ENCODE measurements around the gene NCSTN.

NCSTN gene
- 41.6 to 54.9 (median 47.6) reads per million in 4 experiments for total RNA-seq

DNA sequence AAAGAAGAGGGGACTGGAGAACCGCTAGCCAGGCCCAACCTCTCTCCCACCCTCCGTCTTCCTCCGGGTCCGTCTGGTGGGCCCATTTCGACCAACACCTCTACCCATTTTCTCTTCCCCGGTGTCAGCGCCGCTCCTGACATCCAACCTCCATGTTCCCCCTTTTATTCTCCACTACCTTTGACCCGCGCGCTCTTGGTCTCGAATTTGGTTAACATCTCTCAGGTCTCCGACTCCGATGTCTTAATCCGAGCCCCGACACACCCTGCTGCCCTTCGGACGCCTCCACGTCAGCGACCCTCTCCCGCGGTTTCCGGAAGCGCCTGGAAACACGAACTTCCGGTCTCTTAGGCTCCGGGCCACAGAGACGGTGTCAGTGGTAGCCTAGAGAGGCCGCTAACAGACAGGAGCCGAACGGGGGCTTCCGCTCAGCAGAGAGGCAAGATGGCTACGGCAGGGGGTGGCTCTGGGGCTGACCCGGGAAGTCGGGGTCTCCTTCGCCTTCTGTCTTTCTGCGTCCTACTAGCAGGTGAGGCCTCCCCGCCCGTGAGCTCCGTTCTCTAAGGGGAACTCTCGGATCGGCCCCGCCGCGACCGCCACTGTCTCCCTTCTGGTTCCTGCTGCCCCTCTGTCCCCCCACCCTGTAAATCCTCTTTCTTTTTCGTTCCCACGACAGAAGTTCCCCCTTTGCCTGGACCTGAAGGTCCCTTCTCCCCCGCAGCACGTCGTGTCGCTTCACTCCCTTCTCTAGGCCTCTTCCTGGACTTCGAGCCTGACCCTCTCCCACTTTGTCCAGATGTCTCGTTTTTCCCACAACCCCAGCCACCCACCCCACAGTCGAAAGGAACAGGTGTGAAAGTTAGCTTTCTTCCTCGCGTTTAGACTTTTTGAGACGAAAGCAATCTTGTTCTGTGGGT is at the start of gene NCSTN, which contains the start of gene COPA:
TSS of gene NCSTN (plus strand) at position 431 of the 917 bp plus-strand sequence. CDS start at position 445, 14 bp downstream.
TSS of gene COPA (minus strand) at position 298 of the 917 bp plus-strand sequence. CDS start at position 218, 80 bp downstream.
- DNase-seq, result peak; percentile 85

DNA sequence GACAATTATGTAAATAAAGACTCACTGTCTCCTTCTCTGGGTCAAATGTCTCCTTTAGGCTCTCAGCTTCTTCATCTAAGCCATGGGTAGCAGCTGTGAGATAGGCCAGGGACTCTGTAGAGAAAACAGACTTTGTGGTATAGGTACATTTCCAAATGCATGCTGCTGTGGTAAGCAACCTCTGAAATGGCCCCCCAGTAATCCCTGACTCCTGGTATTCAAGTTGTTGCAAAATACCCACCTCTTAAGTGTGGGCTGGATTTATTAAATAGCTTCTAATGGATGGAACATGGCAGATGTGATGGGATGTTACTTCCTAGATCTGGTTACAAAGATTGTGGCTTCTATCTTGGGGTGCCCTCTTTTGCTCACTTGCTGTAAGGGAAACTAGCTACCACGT is 47.1 kb upstream of the NCSTN start:
- no peak for DNase-seq

DNA sequence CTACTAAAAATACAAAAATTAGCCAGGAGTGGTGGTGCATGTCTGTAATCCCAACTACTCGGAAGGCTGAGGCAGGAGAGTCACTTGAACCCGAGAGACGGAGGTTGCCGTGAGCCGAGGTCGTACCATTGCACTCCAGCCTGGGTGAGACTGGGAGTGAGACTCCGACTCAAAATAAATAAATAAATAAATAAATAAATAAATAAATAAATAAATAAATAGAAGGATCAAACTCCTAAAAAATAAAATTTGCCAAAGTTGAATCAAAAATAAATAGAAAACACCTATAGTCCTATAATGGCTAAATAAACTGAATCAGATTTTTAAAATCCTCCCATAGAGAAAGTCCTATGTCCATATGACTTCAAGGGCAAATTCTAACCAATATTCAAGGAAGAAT is 43.0 kb upstream of the NCSTN start:
- DNase-seq, result no peak

DNA sequence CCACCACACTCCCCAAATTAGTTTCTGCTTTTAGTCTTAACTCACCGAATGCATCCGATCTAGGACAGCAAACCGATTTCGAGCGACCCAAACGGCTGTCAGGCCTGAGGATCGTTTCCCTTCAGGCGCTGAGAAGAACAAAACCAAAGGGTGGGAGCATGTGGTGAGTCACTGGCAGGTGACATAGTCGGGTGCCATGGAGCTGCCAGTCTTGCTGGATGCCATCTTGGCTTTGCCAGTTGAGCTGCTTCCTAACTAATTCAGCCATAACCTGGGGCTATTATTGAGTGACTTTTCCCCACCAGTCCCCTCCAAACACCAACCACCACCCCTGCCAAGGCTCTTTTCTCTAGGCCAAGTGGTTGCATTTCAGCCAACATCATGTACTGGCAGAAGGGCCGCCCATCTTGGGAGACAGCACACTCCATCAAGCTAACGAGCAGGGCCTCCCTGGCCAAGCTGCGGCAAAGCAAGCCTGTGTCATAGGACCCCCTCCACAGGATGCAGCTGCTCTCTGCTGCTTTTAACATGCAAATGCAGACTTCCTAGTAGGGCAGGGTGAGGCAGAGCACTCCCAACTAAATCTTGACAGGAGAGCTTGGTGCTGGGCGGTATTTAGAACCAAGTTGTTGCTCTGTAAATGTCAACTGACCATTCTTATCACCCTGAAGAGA is 35.9 kb upstream of the NCSTN start:
- no peak for DNase-seq

DNA sequence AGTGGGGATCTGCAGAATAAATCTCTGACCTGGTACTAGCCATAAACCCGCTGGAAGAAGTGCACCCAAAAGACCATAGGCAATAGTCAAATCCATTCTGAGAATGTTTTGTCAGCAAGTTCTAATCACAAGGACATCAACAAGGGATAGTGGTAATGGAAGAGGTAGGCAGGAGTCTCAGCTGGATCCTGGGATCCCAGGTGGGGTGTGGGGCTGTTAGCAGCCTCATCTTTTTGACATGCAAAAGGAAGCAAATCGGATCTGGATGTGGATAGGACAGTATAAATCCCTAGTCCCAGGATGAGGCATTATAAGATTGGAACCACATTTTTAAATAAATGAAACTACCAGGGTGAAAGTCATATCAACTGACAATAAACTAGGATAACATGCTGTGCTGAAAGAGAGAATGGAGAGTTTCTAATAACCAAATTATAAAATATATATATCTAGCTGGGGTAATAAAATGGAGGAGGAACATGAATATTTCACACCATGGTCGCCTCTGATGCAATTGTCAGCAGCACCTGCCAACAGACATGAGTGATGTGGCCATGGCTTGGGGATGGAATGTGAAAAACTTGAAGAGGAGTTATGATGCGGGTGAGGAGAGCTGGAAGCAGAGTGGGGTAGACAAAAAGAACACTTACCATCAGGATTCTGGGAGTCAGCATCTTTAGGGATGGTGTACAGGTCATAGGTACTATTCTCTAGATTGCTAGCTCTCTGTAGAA is 34.6 kb upstream of the NCSTN start:
- no peak for DNase-seq

DNA sequence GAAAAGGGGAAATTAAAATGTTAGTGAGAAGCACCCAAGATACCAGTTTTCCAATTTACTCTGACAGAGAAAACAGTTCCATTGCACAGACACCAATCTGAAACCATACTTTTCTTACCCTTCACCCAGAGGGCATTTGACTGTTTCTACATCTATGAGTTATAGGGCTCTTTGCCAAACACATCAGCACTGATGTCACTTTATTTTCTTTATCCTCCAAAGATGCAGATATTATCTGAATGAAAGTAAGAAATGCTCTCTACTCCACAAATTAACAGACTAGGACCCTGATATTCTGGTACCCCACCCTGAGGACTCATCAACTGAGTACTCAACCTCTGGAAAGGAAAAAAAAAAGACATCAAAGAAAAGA is 34.0 kb upstream of the NCSTN start:
- no peak for DNase-seq

DNA sequence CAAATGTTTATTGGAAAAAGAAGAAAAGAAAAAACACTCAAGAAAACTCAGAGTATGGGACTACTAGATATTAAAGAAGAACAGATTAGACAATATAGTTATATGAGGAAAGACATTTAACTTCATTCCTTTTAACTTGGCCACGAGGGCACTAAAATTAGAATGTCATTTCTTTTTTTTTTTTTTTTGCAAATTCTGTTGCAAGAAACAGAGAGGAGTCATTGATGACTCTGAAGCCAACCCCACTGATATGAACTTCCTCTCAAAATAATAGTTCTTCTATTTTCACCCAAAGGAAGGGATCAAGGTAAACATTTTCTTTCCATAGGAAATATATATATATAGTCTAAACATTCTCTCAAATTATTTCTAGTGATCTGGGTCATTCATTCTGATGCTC is 33.6 kb upstream of the NCSTN start:
- no peak for DNase-seq

DNA sequence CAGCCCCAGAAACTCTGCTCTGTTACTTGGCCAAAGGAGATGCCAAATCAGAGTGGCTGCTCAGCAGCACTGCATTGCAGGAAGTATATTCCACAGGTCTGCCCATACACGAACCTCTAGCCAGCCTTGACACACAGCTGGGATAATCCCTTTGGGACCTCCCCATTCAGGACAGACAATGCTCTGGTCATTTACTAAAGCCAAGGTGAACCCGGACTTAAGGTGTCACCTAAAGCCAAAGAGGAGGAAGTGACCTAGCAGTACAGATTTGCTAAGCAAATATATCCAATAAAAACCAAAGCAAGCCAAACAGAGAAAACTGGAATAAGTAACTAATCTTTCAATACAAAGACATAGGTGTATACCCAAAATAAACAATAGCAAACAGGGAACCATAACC is 27.8 kb upstream of the NCSTN start:
- DNase-seq, result no peak

DNA sequence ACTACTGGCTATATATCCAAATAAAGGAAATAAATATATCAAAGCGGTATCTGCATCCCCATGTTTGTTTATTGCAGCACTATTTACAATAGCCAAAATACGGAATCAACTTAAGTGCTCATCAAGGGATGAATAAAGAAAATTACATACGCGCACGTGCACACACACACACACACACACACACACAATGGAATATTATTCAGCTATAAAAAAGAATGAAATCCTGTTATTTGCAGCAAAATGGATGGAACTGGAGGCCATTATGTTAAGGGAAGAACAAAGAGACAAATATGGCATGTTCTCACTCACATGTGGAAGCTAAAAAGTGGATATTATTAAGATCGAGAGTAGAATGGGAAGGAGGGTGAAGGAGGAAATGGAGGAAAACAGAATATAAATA is 20.4 kb upstream of the NCSTN start:
- DNase-seq, result no peak

DNA sequence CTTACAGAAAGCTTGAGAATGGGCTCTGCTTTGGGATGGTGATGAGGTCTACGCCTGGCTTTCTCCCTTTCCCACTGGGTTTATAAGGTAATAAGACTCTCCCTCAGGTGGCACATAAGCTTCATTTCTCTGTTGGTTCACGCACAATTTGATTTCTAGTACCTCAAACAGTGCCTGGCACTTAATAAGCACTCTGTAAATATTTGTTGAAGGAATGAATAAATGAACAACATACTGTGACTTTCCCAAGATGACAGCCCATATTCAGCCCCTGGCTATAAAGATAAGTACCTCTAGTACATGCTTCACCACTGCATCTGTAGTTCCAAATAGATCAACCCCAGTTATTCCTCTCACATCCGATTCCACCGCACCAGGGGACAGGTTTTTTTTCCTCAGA is 17.9 kb upstream of the NCSTN start:
- no peak for DNase-seq

DNA sequence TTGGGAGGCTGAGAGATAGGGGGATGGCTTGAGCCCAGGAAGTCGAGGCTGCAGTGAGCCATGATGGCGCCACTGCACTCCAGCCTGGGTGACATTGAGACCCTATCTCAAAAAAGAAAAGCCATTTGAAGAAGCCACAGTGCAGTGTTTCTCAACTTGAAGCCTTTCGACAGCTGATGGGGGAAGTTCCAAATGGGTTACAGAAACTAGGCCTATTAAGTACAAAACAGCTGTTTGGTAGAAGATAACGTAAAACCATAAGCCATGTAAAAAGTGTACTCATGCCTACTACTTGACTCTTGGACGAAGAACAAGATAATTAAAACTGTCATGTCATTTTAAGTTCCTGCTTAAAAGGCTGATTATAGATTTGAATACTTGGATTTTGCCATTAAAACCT is 16.8 kb upstream of the NCSTN start:
- no peak for DNase-seq

DNA sequence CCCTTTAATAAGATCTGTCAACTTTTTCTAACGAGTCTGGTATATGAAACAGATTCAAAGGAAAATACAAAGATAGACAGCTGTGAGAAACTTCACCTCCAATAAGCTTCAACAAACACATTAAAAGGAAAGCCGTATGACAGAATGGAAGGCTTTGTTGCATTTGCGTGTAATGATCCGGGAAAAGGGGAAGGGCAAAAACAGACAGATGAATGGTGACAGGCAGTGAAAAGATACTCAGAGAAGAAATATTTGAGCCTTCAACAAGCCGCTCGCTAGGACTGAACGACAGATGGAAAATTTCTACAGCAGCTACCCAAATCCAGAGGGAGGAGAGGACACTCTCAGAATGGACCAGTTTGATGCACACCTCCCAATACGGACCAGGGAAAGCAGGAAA is 15.0 kb upstream of the NCSTN start:
- DNase-seq, result no peak

DNA sequence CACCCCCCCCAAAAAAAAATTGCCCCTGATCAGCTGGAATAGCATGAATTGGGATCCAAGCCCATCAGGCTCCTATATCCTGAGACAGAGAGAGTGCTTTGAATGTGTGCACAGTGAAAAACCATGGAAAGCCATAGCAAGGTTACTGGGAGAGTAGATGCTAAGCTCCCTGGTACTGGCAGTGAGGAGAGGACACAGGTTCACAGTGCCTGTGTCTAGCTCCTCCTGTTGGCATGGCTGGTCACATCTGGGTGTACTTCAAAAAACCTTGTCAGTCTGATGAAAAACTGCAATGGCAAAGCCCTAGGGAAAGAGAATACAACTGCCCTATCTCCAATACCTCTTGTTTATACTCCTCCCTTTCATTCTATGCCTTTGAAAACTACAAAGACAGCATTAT is 13.1 kb upstream of the NCSTN start:
- no peak for DNase-seq

DNA sequence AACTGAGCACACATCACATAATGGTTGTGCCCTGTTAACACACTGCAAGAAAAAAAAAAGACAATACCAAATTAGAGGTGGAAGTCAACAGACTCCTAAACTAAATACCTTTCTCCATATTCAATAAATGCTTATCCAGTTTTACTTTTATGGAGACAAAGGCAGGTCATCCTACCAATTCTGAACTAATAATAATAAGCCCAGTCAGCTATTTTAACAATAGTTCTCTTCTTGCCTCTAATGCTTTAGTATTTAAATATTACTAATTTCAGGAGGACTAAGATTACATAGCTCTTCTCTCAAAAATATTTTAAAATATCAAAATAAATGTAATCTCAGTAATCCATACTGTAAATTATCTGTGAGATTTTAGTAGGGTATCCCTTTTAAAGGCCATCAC is 10.7 kb upstream of the NCSTN start:
- no peak for DNase-seq

DNA sequence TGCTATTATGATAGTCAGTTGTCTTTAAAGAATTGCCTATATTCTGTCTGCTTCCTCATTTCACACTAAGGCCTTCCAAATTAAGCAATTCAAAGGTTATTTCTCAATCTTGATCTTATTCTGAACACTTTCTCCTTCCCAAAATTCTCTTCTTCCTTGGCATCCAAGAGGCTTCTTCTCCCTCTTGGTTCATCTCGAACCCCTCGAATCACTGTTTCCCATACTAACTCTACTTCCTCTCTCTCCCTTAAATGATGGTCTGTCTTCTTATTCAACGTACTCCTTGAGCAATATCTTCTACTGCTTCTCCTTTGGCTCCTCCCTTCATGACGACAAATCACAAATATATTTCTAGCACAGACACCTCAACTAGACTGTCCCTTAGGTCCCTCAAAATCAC is 4.6 kb upstream of the NCSTN start:
- DNase-seq, result no peak

DNA sequence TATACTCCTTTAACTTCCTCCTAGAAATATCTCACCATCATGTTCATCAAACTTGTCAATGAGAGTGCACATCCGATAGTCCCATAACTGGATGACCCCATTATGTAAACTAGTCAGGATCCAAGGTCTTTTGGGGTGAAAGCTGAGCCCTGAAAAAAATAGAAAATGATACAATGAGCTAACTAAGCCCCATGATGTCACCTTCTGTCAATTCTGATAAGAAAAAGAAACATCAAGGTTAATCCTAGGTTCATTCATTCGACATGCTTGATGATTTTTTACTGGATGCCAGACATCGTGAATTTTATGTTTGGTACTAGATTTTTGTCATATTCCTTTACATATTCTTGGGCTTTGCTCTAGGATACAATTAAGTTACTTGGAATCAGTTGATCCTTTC is 3.0 kb upstream of the NCSTN start:
- DNase-seq, result no peak

DNA sequence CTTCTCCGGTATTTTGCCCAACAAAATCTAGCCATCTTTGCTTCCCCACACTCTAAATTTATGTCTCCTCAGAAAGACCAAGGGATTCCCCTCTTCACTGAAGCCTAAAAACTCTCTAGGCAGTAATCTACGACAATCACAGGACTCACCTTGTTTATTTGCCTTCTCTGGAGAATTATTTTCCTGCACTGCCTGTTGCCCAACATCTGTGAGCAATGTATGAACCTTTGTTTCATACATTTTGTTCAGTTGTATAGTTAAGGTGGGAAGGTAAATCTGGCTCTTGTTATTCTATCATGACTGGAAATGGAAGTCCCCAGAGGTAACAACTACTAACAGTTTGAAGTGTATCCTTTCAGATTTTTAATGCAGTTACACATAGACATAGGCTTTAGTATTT is 2.3 kb upstream of the NCSTN start:
- no peak for DNase-seq

DNA sequence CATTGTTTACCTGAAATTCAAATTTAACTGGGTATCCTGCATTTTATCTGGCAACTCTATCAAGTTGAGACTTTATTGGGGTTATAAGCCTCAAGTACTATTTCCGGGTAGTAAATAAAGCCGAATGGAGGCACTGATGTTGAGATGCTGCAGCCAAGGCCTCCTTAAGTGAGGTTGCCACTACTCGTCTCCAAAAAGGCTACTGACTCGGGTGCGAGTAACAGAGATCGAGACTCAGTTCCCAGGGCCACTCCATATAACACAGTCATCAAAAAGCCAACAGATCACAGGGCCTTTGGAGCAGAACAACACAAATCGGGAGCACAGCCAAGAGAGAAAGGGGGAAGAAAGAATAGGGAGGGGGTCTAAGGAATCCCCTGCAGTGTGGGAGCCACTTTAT is 657 bp upstream of the NCSTN start:
- no peak for DNase-seq

DNA sequence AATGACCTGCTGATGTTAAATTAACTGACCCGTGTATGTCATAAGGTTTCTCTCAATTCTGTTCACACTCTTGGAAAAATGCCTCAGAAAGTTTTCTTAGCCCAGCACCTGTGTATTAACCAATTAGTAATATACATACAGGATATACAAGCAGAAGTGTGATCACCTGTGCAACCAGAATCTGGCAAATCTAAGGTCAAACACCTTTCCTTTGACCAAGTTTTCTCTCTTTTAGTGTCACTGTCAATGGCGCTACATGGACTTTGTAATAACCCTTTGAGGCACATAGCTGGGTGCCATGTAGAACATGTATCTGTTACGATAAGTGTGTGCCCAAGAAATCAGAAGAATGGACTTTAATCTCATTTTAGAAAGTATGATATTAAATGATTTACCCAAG is 1.1 kb downstream of the NCSTN start:
- DNase-seq, result no peak

DNA sequence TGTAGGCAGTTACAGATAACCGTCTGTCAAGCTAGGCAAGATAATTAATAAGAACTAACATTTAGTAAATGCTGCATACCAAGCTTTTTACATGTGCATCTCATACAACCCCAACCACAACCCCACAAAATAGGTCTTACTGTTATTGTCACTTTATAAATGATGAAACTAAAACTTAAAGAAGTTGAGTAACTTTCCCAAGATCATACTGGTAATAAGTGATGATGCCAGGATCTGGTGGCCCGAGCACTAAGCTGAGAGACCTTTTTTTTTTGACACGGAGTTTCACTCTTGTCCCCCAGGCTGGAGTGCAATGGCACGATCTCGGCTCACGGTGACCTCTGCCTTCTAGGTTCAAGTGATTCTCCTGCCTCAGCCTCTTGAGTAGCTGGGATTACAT is 1.8 kb downstream of the NCSTN start:
- no peak for DNase-seq

DNA sequence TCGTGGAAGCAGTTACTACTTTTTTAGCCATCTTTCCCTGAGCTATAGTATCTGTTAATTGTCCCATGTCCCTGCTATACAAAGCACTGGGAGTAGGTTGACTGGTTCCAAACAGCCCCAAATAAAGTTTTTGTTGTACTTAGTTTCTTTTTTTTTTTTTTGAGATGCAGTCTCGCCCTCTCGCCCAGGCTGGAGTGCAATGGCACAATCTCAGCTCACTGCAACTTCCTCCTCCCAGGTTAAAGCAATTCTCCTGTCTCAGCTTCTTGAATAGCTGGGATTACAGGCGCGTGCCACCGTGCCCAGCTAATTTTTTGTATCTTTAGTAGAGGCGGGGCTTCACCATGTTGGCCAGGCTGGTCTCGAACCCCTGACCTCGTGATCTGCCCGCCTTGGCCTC is 3.3 kb downstream of the NCSTN start:
- no peak for DNase-seq

DNA sequence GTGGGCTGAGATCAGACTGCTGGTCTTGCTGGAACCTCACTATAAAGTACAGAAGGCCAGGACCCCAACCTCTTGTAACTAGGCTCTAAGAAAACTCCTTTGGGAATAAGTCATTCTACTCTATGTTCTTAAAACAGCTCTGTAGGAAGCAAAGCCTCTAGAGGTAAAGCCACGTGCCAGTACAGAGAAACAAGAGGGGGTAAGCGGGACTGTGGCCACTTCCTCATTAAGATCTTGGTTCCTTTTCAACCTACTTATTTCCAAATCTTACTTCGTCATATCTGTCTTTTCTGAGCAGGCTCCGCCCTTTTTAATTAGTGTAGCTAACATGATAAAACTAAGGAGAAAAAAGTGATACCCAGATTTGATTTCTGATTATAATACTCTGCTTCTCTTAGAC is 3.8 kb downstream of the NCSTN start:
- DNase-seq, result no peak

DNA sequence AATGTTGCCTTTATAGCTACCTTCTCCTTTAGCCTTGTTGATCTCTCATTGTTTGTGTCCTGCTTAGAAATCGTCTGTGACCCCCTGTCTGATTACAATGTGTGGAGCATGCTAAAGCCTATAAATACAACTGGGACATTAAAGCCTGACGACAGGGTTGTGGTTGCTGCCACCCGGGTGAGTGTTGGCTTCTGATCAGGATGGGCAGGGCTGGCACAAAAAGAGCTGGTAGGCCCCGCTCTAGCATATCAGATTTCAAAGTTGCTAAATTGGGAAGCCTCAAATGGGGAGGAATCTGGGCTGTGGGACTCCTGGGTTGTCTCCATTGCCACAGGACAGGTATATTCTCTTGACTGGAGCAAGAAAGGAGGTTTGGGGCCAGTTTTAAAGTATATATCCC is 8.4 kb downstream of the NCSTN start:
- DNase-seq, result no peak

DNA sequence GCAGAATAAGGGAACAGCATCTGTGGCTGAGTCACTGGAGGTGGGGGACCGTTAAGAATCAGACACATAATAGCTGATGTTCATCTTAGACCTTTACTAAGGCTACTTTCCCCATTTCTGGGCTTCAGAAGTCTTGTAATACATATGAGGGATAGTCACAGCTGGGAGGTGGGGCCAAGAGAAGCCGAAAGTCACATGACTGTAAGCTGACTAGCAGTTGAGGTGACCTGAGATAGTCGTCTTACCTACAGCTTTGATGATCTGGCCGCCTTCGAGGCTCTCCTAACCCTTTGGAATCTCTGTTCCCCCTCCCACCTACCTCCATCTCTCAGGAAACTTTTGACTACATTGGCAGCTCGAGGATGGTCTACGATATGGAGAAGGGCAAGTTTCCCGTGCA is 9.4 kb downstream of the NCSTN start:
- DNase-seq, result no peak

All from effector CD8-positive, alpha-beta T cell (primary cell).